Transverse colon (tissue), 4 donors: ENCODE results near the gene P2RY13.

Experiments used
- EP300 ChIP-seq: sonication (generic); formaldehyde crosslinking; IDR thresholded peaks from one replicate; pipeline ENCODE4 v1.6.1; 2017; ENCODE audit warnings: antibody characterized with exemption, low read depth
- POLR2A ChIP-seq: fragments of 450-650 bp; IDR thresholded peaks from one replicate; pipeline ENCODE4 v1.6.1; 2016; ENCODE audit warnings: antibody characterized with exemption, mild to moderate bottlenecking, moderate library complexity
- POLR2AphosphoS5 ChIP-seq, 3 donors: sonication (generic); formaldehyde crosslinking; IDR thresholded peaks; one replicate each; pipeline ENCODE4 v1.6.1; 2016; ENCODE audit warnings: antibody characterized with exemption in 3 of 3
- TF ChIP-seq, protein P1 (sequence below), 5 experiments: fragments of 200-600 bp in 3 of 5; fragments of 450-650 bp in 2 of 5; sonication (generic) in 3 of 5; IDR thresholded peaks; 1 replicate in 2 of 5; 2 replicates in 3 of 5; pipeline ENCODE4 v1.5.1; 2016 to 2017; ENCODE audit warnings: antibody characterized with exemption in 5 of 5, inconsistent platforms in 3 of 5, mild to moderate bottlenecking in 2 of 5, moderate library complexity in 1 of 5

DNA sequence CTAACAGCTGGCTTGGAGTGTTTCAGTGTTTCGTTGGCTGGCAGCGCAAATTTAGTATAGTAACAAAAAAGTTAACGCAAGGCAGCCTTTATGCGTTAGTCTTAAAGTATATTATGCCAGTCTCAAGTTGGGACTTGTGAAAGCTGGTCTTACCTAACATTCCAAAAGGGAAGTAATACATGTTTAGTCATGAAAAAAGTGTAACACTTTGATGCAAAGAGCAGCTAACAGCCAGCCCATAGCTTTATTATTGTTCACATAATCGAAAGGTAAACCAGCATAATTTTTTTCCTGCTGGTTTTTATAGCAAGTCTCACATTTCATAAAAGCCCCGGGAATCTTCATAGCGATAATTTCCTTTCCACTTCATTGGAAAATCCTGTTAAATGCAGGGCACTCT lies 10.4 kb downstream of the P2RY13 start:
- TF ChIP-seq, protein P1, sequence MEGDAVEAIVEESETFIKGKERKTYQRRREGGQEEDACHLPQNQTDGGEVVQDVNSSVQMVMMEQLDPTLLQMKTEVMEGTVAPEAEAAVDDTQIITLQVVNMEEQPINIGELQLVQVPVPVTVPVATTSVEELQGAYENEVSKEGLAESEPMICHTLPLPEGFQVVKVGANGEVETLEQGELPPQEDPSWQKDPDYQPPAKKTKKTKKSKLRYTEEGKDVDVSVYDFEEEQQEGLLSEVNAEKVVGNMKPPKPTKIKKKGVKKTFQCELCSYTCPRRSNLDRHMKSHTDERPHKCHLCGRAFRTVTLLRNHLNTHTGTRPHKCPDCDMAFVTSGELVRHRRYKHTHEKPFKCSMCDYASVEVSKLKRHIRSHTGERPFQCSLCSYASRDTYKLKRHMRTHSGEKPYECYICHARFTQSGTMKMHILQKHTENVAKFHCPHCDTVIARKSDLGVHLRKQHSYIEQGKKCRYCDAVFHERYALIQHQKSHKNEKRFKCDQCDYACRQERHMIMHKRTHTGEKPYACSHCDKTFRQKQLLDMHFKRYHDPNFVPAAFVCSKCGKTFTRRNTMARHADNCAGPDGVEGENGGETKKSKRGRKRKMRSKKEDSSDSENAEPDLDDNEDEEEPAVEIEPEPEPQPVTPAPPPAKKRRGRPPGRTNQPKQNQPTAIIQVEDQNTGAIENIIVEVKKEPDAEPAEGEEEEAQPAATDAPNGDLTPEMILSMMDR (IDR thresholded peaks at IDR 0.05) = no peak
- no peak for TF ChIP-seq POLR2A
- TF ChIP-seq EP300 = no peak
- no peak for TF ChIP-seq POLR2AphosphoS5 (IDR thresholded peaks at IDR 0.05)
